ENCODE data around the gene SELENOH. TPM values are rescaled to one million over a fixed set of nuclear protein-coding genes. Genes with fewer than 3 reads are reported as not detected.

SELENOH gene
- total and polyA plus RNA-seq, 2 of the 8 experiments (the other 6 are each of a cell fraction or from before 2014, with no cell fraction given) = 243 to 264 TPM

GRCh38 chr11:57703341-57703740, 38.0 kb upstream of the SELENOH start:
- Histone ChIP-seq H2AFZ (ENCODE audit: low read length) (no peak overlapping the region), H2BK20ac (ENCODE audit: low read length) (no peak overlapping the region), H3K27ac (ENCODE audit: low read depth, low read length) (no peak overlapping the region), H3K18ac (ENCODE audit: extremely low read depth, low read length) (no peak overlapping the region), H3K36me3 (ENCODE audit: control insufficient read depth in 2 of 4, insufficient read depth in 4 of 4, low read length in 3 of 4) (peaks cover 16 to 52% (median 39%) of the 10 kb centered on the region in 4 experiments), H4K91ac (replicated peaks; ENCODE audit: insufficient read length, low read length) (no peak overlapping the region), H2BK12ac (ENCODE audit: low read depth, low read length) (no peak overlapping the region), H3K56ac (replicated peaks; ENCODE audit: insufficient read length, low read depth, low read length) (no peak overlapping the region), H4K20me1 (replicated peaks in 1 of 2; ENCODE audit: control insufficient read depth in 1 of 2, insufficient read depth in 2 of 2, low read length in 2 of 2) (no peaks in the 10 kb centered on the region), H3K4ac (replicated peaks; ENCODE audit: insufficient read length, low read depth, low read length) (no peak overlapping the region), H3K9me3 (ENCODE audit: insufficient read depth in 2 of 2, low read depth in 1 of 2, low read length in 1 of 2) (no peaks in the 10 kb centered on the region), H3K79me1 (ENCODE audit: low read depth, low read length) (no peaks in the 10 kb centered on the region), H3K79me2 (ENCODE audit: control insufficient read depth in 1 of 2, insufficient read depth in 2 of 2, low read length in 2 of 2) (no peaks in the 10 kb centered on the region), H3K4me1 (replicated peaks in 1 of 4; ENCODE audit: control insufficient read depth in 3 of 4, insufficient read depth in 4 of 4, low read length in 3 of 4) (no peaks in the 10 kb centered on the region), H2BK5ac (ENCODE audit: low read depth, low read length) (no peak overlapping the region), H3K23ac (ENCODE audit: insufficient read length) (no peak overlapping the region), H4K5ac (ENCODE audit: insufficient read length, low read depth, low read length) (no peak overlapping the region), H3K27me3 (replicated peaks in 1 of 4; ENCODE audit: control insufficient read depth in 3 of 4, extremely low read depth in 1 of 4, insufficient read depth in 3 of 4, low read length in 3 of 4) (no peaks in the 10 kb centered on the region), H3K4me3 (ENCODE audit: extremely low read depth in 1 of 4, insufficient read depth in 2 of 4, low read depth in 3 of 4, low read length in 4 of 4) (no peak overlapping the region), H3K23me2 (ENCODE audit: low read depth, low read length) (no peaks in the 10 kb centered on the region; the same call in 1 of the 2 replicates), H2AK5ac (ENCODE audit: low read depth, low read length) (no peak overlapping the region), H3K14ac (ENCODE audit: insufficient read length) (no peak overlapping the region), H2BK120ac (replicated peaks; ENCODE audit: low read depth, low read length) (no peak overlapping the region), H2BK15ac (ENCODE audit: low read length) (no peak overlapping the region), H3K9ac (replicated peaks in 1 of 4; ENCODE audit: extremely low read depth in 1 of 4, low read depth in 3 of 4, low read length in 3 of 4) (no peak overlapping the region), H3K4me2 (ENCODE audit: insufficient read depth in 1 of 2, low read depth in 2 of 2, low read length in 2 of 2) (no peak overlapping the region), H4K8ac (ENCODE audit: extremely low read depth, insufficient read depth, low read length) (no peak overlapping the region)
- ChIA-PET CTCF (ENCODE audit: partially characterized antibody) (interaction anchor here (1.3 to 2.0 kb wide), 4 partner anchors 10 to 98 kb away, joined by 4 to 7 read pairs (median 6); no protein-coding TSS in a partner anchor), POLR2A (ENCODE audit: partially characterized antibody) (interaction anchor here (0.8 to 2.1 kb wide), 9 partner anchors 10 to 83 kb away, joined by 3 to 9 read pairs (median 3); no protein-coding TSS in a partner anchor)
- WGBS, 2 experiments (ENCODE audit: extremely low coverage in 1 of 2, insufficient coverage in 1 of 2, insufficient read length in 1 of 2, insufficient replicate concordance in 2 of 2, low coverage in 1 of 2, low lambda C conversion rate in 2 of 2, missing lambda C conversion rate in 1 of 2) = 85% methylated on average over 4 of the region's 4 CpGs; no CpG with 5 or more reads in 1 of the 2 experiments
- FAIRE-seq (no peak), DNase-seq (ENCODE audit: low read depth in 1 of 2, low spot score in 2 of 2) (no peak)
- no peak for TF ChIP-seq POU5F1 (IDR thresholded peaks at IDR 0.05; ENCODE audit: low read depth, low read length)
- no peak for TF ChIP-seq TCF12 (IDR thresholded peaks at IDR 0.05; ENCODE audit: low read depth, low read length)
- TF ChIP-seq SIRT6 (IDR thresholded peaks at IDR 0.05; ENCODE audit: low read length) = no peak
- TF ChIP-seq KDM4A (IDR thresholded peaks at IDR 0.05; ENCODE audit: low read depth, low read length, severe bottlenecking) = no peak
- TF ChIP-seq NRF1 (IDR thresholded peaks at IDR 0.05; ENCODE audit: low read depth, low read length) = no peak
- no peak for TF ChIP-seq FOSL1 (IDR thresholded peaks at IDR 0.05; ENCODE audit: insufficient read depth, low read depth, low read length)
- no peak for TF ChIP-seq CHD2 (IDR thresholded peaks at IDR 0.05; ENCODE audit: low read length)
- no peak for TF ChIP-seq NANOG (IDR thresholded peaks at IDR 0.05; ENCODE audit: insufficient read depth, low read depth, low read length, poor library complexity, severe bottlenecking)
- no peak for TF ChIP-seq SP2 (IDR thresholded peaks at IDR 0.05; ENCODE audit: low read length)
- TF ChIP-seq HDAC6 (IDR thresholded peaks at IDR 0.05; ENCODE audit: low read depth, low read length) = no peak
- TF ChIP-seq RFX5 (IDR thresholded peaks at IDR 0.05; ENCODE audit: borderline replicate concordance, low read depth, low read length) = no peak
- TF ChIP-seq SUZ12 (IDR thresholded peaks at IDR 0.05; ENCODE audit: low read length) = no peak
- TF ChIP-seq EZH2 (IDR thresholded peaks at IDR 0.05; ENCODE audit: low read depth, low read length, severe bottlenecking) = no peak
- no peak for TF ChIP-seq EGR1 (IDR thresholded peaks at IDR 0.05; ENCODE audit: borderline replicate concordance, low read depth, low read length)
- TF ChIP-seq CEBPB (IDR thresholded peaks at IDR 0.05; ENCODE audit: low read depth, low read length) = no peak
- TF ChIP-seq SP4 (IDR thresholded peaks at IDR 0.05; ENCODE audit: low read length) = no peak
